ENCODE data around the gene ABHD16A. TPM values are rescaled to one million over a fixed set of nuclear protein-coding genes. Genes with fewer than 3 reads are reported as not detected.

Gene ABHD16A
- total and polyA plus RNA-seq, 2 of the 13 experiments (the other 11 are each of a cell fraction or from before 2014, with no cell fraction given): 43.5 to 45.4 TPM

- TF ChIP-seq TFDP1 (CRISPR knock-in tag; IDR thresholded peaks at IDR 0.05; ENCODE audit: borderline replicate concordance): no peak
- TF ChIP-seq ZNF431 (CRISPR knock-in tag; IDR thresholded peaks at IDR 0.05; ENCODE audit: borderline replicate concordance, low read depth): 0 out of 2 replicates have a peak, but pooled peaks have one; percentile 3
- no peak for TF ChIP-seq HINFP (CRISPR knock-in tag; IDR thresholded peaks at IDR 0.05; ENCODE audit: low read depth)
- no peak for TF ChIP-seq ATRX (CRISPR knock-in tag; IDR thresholded peaks at IDR 0.05; ENCODE audit: borderline replicate concordance)
- TF ChIP-seq CSRNP2 (CRISPR knock-in tag; conservative IDR thresholded peaks at IDR 0.05; ENCODE audit: low read depth): no peak
- TF ChIP-seq HIC2 (CRISPR knock-in tag; IDR thresholded peaks at IDR 0.05; ENCODE audit: low read depth): no peak
- no peak for TF ChIP-seq NBN (conservative IDR thresholded peaks at IDR 0.05)
- TF ChIP-seq GMEB2 (CRISPR knock-in tag; IDR thresholded peaks at IDR 0.05; ENCODE audit: low read depth): no peak
- TF ChIP-seq ZBTB40 (IDR thresholded peaks at IDR 0.05): no peak
- TF ChIP-seq ZBTB40 (CRISPR knock-in tag; IDR thresholded peaks at IDR 0.05): no peak
- no peak for TF ChIP-seq RARG (CRISPR knock-in tag; IDR thresholded peaks at IDR 0.05; ENCODE audit: low read depth)
These were observed 43.3 kb downstream of the ABHD16A start (continued) for GRCh38 chr6:31659649-31660380.
